ENCODE data around the gene PXYLP1. TPM values are rescaled to one million over a fixed set of nuclear protein-coding genes. Genes with fewer than 3 reads are reported as not detected.

PXYLP1 gene
- total and polyA plus RNA-seq, 10 of the 15 experiments (the other 5 are each of a cell fraction or from before 2014, with no cell fraction given): 0.06 to 1.7 (median 0.35) TPM

DNA sequence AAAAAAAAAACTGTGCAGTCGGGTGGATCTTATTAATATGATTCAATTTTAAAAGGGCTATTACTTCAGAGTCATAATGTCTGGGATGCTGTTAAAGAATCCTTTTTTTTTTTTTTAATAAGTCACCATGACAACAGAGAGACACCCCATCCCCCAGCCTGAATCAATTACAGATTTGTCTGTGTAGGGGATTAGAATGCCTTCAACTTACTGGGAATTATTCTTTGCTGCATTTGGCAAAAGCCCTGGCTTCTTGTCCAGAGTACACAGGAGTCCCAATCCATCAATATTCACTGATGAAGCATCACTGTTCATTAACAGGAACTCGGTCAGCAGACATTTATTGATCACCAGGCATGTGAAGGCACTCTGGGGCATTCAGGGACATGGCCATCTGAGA, 12.7 kb upstream of the PXYLP1 start (continued):
- TF ChIP-seq, protein P1, sequence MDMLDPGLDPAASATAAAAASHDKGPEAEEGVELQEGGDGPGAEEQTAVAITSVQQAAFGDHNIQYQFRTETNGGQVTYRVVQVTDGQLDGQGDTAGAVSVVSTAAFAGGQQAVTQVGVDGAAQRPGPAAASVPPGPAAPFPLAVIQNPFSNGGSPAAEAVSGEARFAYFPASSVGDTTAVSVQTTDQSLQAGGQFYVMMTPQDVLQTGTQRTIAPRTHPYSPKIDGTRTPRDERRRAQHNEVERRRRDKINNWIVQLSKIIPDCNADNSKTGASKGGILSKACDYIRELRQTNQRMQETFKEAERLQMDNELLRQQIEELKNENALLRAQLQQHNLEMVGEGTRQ (IDR thresholded peaks at IDR 0.05; ENCODE audit: borderline replicate concordance, low read depth, low read length): no peak
- no peak for TF ChIP-seq TCF7 (IDR thresholded peaks at IDR 0.05; ENCODE audit: borderline replicate concordance)
- TF ChIP-seq, protein P2, sequence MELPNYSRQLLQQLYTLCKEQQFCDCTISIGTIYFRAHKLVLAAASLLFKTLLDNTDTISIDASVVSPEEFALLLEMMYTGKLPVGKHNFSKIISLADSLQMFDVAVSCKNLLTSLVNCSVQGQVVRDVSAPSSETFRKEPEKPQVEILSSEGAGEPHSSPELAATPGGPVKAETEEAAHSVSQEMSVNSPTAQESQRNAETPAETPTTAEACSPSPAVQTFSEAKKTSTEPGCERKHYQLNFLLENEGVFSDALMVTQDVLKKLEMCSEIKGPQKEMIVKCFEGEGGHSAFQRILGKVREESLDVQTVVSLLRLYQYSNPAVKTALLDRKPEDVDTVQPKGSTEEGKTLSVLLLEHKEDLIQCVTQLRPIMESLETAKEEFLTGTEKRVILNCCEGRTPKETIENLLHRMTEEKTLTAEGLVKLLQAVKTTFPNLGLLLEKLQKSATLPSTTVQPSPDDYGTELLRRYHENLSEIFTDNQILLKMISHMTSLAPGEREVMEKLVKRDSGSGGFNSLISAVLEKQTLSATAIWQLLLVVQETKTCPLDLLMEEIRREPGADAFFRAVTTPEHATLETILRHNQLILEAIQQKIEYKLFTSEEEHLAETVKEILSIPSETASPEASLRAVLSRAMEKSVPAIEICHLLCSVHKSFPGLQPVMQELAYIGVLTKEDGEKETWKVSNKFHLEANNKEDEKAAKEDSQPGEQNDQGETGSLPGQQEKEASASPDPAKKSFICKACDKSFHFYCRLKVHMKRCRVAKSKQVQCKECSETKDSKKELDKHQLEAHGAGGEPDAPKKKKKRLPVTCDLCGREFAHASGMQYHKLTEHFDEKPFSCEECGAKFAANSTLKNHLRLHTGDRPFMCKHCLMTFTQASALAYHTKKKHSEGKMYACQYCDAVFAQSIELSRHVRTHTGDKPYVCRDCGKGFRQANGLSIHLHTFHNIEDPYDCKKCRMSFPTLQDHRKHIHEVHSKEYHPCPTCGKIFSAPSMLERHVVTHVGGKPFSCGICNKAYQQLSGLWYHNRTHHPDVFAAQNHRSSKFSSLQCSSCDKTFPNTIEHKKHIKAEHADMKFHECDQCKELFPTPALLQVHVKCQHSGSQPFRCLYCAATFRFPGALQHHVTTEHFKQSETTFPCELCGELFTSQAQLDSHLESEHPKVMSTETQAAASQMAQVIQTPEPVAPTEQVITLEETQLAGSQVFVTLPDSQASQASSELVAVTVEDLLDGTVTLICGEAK (IDR thresholded peaks at IDR 0.05; ENCODE audit: borderline replicate concordance): no peak
- TF ChIP-seq, protein P3, sequence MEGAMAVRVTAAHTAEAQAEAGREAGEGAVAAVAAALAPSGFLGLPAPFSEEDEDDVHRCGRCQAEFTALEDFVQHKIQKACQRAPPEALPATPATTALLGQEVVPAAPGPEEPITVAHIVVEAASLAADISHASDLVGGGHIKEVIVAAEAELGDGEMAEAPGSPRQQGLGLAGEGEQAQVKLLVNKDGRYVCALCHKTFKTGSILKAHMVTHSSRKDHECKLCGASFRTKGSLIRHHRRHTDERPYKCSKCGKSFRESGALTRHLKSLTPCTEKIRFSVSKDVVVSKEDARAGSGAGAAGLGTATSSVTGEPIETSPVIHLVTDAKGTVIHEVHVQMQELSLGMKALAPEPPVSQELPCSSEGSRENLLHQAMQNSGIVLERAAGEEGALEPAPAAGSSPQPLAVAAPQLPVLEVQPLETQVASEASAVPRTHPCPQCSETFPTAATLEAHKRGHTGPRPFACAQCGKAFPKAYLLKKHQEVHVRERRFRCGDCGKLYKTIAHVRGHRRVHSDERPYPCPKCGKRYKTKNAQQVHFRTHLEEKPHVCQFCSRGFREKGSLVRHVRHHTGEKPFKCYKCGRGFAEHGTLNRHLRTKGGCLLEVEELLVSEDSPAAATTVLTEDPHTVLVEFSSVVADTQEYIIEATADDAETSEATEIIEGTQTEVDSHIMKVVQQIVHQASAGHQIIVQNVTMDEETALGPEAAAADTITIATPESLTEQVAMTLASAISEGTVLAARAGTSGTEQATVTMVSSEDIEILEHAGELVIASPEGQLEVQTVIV (IDR thresholded peaks at IDR 0.05; ENCODE audit: borderline replicate concordance, partially characterized antibody): no peak
- TF ChIP-seq, protein P4, sequence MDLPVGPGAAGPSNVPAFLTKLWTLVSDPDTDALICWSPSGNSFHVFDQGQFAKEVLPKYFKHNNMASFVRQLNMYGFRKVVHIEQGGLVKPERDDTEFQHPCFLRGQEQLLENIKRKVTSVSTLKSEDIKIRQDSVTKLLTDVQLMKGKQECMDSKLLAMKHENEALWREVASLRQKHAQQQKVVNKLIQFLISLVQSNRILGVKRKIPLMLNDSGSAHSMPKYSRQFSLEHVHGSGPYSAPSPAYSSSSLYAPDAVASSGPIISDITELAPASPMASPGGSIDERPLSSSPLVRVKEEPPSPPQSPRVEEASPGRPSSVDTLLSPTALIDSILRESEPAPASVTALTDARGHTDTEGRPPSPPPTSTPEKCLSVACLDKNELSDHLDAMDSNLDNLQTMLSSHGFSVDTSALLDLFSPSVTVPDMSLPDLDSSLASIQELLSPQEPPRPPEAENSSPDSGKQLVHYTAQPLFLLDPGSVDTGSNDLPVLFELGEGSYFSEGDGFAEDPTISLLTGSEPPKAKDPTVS (IDR thresholded peaks at IDR 0.05; ENCODE audit: low read depth, low read length): no peak
- no peak for TF ChIP-seq SREBF1 (IDR thresholded peaks at IDR 0.05; ENCODE audit: low read length)

Measured in GM12878 (cell line).